NCI-H1436 treated with DMSO at 0.1 percent for 48 hours (cell line): Measurements from ENCODE around the gene NBPF3.
"Not testable (repeated sequence)": the region's sequence is repeated elsewhere in the genome, so short reads cannot be mapped to it uniquely, and the experiment has no call there.

Source experiments
- DNase-seq: peaks from one replicate; lab custom pipeline; 2025; lab: John Stamatoyannopoulos, UW

Gene NBPF3

GRCh38 chr1:21439345-21439720 lies 604 bp upstream of the NBPF3 start:
- DNase-seq = no peak

DNA sequence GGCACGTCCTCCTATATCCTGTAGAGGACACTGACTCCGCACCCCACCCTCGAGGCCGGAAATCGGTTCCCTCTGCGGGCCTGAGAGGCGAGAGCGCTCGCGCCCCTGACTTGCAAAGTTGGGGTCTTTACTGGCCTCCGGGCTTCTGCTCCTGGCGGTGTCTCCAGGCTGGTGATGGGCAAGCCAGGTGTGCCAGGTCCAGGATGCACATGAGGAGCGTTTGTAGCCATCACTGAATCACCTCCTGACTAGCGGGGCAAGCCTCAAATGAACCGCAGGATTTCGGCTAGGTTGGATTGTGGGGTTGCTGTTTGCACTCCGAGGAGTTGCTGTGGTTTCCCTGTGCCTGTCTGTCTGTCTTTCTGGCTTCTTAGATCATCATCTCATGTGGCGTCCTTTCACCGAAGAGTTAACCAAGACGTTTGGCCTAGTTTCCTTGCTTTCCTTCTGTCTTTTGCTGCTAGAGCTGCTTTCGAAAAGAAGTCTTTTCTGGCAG lies 741 bp downstream of the NBPF3 start:
- not testable (repeated sequence) for DNase-seq

- not testable (repeated sequence) for DNase-seq
Observed at GRCh38 chr1:21446647-21447046, 6.7 kb downstream of the NBPF3 start.

DNA sequence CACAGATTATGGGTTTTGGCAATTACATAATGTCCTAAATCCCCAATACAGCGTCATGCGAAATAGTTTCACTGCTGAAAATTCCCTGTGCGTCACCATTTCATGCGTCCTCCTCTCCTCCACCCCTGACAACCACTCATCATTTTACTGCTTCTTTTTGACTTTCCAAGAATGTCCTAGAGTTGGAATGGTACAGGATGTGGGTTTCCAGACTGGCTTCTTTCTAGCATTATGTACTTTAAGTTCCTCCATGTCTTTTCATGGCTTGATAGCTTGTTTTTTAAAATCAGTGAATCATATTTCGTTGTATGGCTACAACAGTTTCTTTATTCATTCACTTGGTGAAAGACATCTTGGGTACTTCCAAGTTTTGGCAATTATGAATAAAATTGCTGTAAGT lies 7.4 kb downstream of the NBPF3 start:
- no peak for DNase-seq

GRCh38 chr1:21449906-21450305 lies 10.0 kb downstream of the NBPF3 start:
- DNase-seq = no peak

DNA sequence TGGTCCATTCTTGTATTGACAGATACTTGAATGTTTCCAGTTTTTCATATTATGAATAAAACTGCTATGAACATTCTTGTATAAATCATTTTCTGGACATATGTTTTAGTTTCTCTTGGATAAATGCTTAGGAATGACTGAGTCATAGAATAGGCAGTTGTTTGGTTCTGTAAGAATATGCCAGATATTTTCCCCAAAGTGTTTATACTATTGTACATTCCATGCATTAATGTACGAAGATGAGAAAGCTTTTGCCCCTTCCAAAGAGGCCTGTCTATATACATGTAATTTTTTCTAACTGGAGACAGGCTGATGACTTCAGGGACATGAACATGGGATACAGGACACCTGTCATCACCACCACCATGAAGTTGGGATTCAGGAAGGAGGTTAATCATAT lies 11.3 kb downstream of the NBPF3 start:
- no peak for DNase-seq

DNA sequence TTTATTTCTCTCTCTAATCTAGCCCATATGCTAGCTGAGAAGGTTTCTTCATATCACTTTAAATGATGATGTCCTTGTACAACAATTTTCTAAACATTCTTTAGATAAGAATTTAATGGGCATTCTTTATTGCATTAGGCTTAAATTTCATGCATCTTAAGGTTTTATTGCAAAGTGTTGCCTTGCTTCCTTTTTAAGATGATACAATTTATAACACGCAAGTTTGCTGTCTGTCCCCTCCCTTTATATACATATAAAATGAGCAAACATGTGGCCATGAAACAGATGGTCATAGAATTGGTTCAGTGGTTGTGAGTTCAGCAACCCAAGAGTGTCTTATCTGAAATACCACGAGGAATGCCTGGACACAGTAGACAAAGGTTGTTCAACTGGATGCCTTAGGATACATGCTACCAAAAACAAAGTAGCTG lies 12.1 kb downstream of the NBPF3 start:
- no peak for DNase-seq

GRCh38 chr1:21453964-21454614 lies 14.2 kb downstream of the NBPF3 start:
- not testable (repeated sequence) for DNase-seq

- not testable (repeated sequence) for DNase-seq
Observed at GRCh38 chr1:21454904-21455303, 15.0 kb downstream of the NBPF3 start.

- no peak for DNase-seq
Observed at GRCh38 chr1:21457654-21458053, 17.7 kb downstream of the NBPF3 start.

DNA sequence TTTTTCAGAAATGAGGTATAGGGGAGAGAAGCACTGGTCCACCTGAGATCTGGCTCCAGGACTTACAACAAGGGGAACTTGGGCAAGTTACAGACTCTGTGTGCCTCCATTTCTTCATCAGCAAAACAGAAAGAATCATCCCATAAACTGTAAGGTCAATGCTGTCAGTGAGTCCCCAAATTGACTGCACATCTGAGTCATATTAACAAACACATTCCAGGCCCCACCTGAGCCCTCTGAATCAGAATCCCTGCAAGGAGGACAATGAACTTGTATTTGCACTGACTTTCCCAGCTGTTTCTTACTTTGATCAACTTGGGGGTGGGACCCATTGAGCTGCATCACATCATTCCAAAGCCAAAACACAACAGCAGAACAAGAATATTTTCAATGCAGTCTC lies 25.2 kb downstream of the NBPF3 start:
- DNase-seq = not testable (repeated sequence)

- DNase-seq = not testable (repeated sequence)
Observed at GRCh38 chr1:21467946-21468345, 28.0 kb downstream of the NBPF3 start.

GRCh38 chr1:21468599-21468998 lies 28.7 kb downstream of the NBPF3 start:
- no peak for DNase-seq

DNA sequence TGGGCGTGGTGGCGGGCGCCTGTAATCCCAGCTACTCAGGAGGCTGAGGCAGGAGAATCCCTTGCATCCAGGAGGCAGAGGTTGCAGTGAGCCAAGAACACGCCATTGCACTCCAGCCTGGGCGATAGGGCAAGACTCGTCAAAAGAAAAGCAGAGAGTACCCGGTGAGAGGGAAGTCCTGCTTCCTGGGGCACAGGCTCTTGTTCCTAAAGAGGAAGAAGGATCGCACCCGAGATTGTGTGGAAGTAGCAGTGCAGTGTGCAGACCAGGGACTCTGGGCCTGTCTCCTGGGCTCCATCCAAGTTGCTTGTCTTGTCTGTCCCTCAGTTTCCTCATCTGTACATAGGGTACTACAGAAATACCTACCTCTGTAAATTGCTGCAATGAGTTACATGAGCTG lies 29.6 kb downstream of the NBPF3 start:
- DNase-seq = no peak

- DNase-seq = no peak
Observed at GRCh38 chr1:21472861-21473260, 32.9 kb downstream of the NBPF3 start.

DNA sequence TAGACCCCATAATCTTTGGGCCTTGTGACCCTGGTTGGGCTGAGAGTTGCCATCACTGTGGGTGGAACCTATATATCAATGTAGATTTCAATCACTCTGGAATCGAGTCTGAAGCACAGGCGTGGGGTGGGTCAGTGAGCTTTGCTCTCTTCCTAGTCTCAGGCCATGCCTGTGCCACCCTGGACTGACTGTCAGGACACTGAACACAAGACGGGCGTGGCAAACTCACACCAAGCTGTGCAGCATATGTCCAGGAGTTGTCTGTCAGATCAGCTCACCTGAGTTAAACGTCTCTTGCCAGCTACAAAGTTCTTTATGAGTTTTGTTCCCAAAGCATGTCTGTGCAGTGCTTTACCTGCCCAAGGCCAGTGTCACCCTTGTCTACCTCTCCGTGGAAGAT lies 38.4 kb downstream of the NBPF3 start:
- no peak for DNase-seq

- DNase-seq = not testable (repeated sequence)
Observed at GRCh38 chr1:21483881-21484280, 43.9 kb downstream of the NBPF3 start.

GRCh38 chr1:21489146-21489545 lies 49.2 kb downstream of the NBPF3 start:
- no peak for DNase-seq

- DNase-seq = no peak
Observed at GRCh38 chr1:21490774-21491487, 51.0 kb downstream of the NBPF3 start.

DNA sequence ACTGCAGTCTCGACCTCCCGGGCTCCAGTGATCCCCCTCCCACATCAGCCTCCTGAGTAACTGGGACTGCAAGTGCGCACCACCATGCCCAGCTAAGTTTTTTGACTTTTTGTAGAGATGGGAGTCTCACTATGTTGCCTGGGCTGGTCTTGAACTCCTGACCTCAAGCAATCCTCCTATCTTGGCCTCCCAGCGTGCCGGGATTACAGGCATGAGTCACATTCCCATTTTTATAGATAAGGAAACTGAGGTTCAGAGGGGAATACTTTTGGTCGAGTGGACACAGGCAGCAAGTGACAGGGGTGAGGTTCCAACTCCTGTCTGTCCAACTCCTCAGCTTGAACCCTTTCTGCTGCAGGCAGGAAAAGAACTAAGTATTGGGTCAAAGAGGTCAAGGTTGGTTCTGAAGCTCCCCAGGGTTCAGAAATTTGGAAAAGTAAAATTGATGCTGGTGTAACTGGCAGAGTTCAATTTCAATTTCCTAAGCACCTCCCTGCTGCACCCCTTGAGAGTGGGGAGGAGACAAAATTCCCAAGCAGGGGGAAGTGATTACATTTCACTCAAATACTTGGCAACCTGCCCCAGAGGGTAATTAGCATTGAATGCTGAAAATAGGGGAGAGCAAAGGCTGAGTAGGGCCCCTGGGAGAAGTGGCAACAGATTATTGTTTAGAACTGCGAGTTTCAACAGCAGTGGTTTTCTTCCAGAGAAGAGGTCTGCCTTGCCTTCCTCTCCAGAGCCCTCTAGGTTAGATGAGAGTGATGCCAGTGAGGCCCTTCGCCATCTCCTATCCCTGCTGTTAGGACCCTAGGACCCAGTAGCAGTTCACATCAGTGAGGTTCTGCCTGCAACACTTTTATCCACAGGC lies 51.8 kb downstream of the NBPF3 start:
- DNase-seq = peak; percentile 73

DNA sequence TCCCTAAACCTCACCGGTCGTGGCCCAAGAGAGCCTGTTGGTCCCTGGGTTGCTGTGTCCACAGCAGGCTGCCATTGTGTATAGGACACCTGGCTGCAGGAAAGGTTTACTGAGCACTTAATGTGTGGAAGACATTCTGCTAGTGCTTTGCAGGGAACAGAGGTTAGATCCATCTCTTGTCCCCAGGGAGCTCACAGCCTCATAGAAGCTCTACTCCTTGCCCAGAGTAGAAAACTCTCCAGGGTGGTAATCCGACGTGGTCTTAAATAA lies 52.4 kb downstream of the NBPF3 start:
- DNase-seq = no peak

DNA sequence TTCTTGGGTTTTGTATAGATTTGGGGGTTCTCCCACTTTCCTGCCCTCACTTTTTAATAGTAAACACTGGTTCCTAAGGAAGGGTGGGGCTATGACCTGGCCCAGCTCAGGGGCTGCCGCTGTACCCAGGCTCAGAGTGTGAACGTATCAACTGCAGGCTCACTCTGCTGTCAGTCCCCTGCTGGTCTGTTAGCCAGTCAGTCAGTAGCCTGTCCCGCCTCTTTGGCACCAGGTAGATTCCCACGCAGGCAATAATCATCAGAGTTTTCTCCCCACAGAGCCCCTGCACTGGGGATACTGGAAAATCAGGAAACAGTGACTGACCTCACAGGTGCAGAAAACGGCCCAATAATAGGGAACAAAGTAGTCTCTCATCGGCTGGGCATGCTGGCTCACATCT lies 54.3 kb downstream of the NBPF3 start:
- DNase-seq = no peak
